Left ventricle myocardium inferior (tissue), 1 donor: ENCODE results near the gene ATF1. TPM values are rescaled to one million over a fixed set of nuclear protein-coding genes. Genes with fewer than 3 reads are reported as not detected.

Experiments used
- DNase-seq: peaks from one replicate; pipeline ENCODE4 v3.0.0-alpha.2; 2020
- H3K27ac ChIP-seq: fragments of 200-600 bp; replicated peaks from 2 replicates; pipeline ENCODE4 v1.8.0; 2021
- H3K27me3 ChIP-seq: fragments of 200-600 bp; 2 replicates; pipeline ENCODE4 v1.8.0; 2021; ENCODE audit warnings: low read depth
- H3K36me3 ChIP-seq: fragments of 200-600 bp; 2 replicates; pipeline ENCODE4 v1.8.0; 2021
- H3K4me1 ChIP-seq: fragments of 200-600 bp; 2 replicates; pipeline ENCODE4 v1.8.0; 2021
- H3K4me3 ChIP-seq: fragments of 200-600 bp; 2 replicates; pipeline ENCODE4 v1.8.0; 2021; ENCODE audit warnings: mild to moderate bottlenecking, moderate library complexity
- H3K9me3 ChIP-seq: fragments of 200-600 bp; replicated peaks from 2 replicates; pipeline ENCODE4 v1.8.0; 2021
- intact Hi-C: fragments of 100-400 bp; cut with micrococcal nuclease; formaldehyde crosslinking; loops from one replicate; pipeline ENCODE4 v1.11.0; 2022
- total RNA-seq: library from RNA; stranded (reverse); fragmentation: NEBNext Ultra II Directional; extraction: Animal tissue kit (Norgen Biotek cat#: 25700); gene quantifications from one replicate; pipeline ENCODE4 v1.2.1, GENCODE V29; 2021
- TF ChIP-seq, protein P1 (sequence below): fragments of 200-600 bp; IDR thresholded peaks from 2 replicates; pipeline ENCODE4 v1.8.0; 2021; ENCODE audit warnings: antibody characterized with exemption, mild to moderate bottlenecking, borderline replicate concordance
- donor health status: DM: no; HTN: yes; CAD: no; lungs with severe emphysema.

Gene ATF1
- total RNA-seq, 1 donor from 2014 or later, result 28.3 TPM

DNA sequence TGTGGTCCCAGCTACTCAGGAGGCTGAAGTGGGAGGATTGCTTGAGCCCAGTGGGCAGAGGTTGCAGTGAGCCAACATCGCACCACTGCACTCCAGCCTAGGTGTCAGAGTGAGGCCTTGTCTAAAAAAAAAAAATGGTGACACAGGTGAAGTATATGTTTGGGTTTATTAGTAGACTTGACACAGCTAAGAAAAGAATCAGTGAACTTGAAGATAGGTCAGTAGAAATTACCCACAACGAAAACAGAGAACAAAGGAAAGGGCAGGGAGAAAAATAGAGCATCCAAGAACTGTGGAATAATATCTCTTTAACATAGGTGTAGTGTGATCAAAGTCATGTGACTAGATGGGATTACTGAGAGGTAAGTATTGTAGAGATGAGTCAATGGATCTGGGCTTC, 23.7 kb downstream of the ATF1 start:
- intact Hi-C loops, result no loop called here
- no peak overlapping the region for H3K27ac ChIP-seq
- no peak for DNase-seq

DNA sequence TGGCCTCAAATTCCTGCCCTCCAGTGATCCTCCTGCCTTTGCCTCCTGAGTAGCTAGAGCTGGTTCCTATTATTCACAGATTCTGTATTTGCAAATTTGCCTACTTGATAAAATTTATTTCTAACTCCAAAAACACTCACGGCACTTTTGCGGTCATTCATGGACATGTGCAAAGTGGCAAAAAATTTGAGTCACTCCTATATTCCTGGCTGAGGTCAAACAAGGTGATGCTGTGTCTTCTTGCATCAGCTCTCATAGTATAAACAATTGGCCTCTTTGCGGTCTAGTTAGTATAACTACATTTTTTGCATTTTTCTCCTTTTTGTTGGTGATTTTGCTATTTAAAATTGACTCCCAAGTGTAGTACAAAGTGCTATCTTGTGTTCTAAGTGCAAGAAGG, 24.7 kb downstream of the ATF1 start:
- intact Hi-C loops, result no loop called here
- DNase-seq, result no peak
- H3K36me3 ChIP-seq, result peaks cover 14% of the 10 kb centered on the region
- H3K4me3 ChIP-seq, result no peak overlapping the region
- H3K27me3 ChIP-seq, result no peaks in the 10 kb centered on the region
- peaks cover 9% of the 10 kb centered on the region for H3K9me3 ChIP-seq
- TF ChIP-seq, protein P1, sequence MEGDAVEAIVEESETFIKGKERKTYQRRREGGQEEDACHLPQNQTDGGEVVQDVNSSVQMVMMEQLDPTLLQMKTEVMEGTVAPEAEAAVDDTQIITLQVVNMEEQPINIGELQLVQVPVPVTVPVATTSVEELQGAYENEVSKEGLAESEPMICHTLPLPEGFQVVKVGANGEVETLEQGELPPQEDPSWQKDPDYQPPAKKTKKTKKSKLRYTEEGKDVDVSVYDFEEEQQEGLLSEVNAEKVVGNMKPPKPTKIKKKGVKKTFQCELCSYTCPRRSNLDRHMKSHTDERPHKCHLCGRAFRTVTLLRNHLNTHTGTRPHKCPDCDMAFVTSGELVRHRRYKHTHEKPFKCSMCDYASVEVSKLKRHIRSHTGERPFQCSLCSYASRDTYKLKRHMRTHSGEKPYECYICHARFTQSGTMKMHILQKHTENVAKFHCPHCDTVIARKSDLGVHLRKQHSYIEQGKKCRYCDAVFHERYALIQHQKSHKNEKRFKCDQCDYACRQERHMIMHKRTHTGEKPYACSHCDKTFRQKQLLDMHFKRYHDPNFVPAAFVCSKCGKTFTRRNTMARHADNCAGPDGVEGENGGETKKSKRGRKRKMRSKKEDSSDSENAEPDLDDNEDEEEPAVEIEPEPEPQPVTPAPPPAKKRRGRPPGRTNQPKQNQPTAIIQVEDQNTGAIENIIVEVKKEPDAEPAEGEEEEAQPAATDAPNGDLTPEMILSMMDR, result no peak
- H3K4me1 ChIP-seq, result peaks cover 7% of the 10 kb centered on the region
- no peak overlapping the region for H3K27ac ChIP-seq

More for the DNA sequence above, 23.7 kb downstream of the ATF1 start:
- TF ChIP-seq, protein P1, result no peak
- H3K27me3 ChIP-seq, result no peaks in the 10 kb centered on the region
- peaks cover 14% of the 10 kb centered on the region for H3K36me3 ChIP-seq
- H3K4me1 ChIP-seq, result peaks cover 7% of the 10 kb centered on the region
- H3K4me3 ChIP-seq, result no peak overlapping the region
- H3K9me3 ChIP-seq, result peaks cover 9% of the 10 kb centered on the region

DNA sequence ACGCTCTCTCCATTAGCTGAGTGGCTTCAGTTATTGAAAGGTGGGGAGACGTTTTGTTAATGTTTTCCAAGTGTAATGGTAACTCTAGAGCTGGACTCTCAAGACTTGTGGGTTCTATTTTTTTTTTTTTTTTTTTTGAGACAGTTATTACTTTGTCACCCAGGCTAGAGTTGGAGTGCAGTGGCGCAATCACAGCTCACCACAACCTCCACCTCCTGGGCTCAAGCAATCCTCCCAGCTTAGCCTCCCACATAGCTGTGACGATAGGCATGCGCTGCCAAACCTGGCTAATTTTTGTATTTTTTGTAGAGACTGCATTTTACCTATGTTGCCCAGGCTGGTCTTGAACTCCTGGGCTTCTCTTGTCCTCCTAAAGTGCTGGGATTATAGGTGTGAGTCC, 26.2 kb downstream of the ATF1 start:
- peaks cover 9% of the 10 kb centered on the region for H3K9me3 ChIP-seq
- intact Hi-C loops, result no loop called here
- H3K27me3 ChIP-seq, result no peaks in the 10 kb centered on the region
- TF ChIP-seq, protein P1, result no peak
- H3K4me3 ChIP-seq, result no peak overlapping the region
- peaks cover 7% of the 10 kb centered on the region for H3K4me1 ChIP-seq
- H3K27ac ChIP-seq, result no peak overlapping the region
- no peak for DNase-seq
- peaks cover 14% of the 10 kb centered on the region for H3K36me3 ChIP-seq

DNA sequence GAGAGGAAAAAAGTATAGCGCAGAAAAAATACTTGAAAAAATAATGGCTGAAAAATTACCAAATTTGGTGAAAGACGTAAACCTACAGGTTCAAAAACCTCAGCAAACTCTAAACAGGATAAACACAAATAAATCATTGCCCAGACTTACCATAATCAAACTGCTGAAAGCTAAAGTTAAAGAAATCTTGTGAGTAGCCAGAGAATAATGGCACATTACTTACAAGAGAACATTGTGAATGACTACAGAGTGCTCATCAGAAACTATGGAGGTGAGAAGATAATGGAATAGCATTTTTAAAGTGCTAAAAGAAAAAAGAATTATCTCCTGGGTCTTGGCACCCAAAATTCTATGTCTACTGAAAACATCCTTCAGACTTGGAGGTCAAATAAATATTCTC, 36.0 kb downstream of the ATF1 start:
- DNase-seq, result no peak
- TF ChIP-seq, protein P1, result no peak
- Histone ChIP-seq H3K27ac (no peak overlapping the region), H3K4me3 (no peak overlapping the region), H3K4me1 (no peaks in the 10 kb centered on the region), H3K9me3 (peaks cover 17% of the 10 kb centered on the region), H3K27me3 (no peaks in the 10 kb centered on the region), H3K36me3 (peaks cover 56% of the 10 kb centered on the region)
- intact Hi-C loops, result no loop called here

DNA sequence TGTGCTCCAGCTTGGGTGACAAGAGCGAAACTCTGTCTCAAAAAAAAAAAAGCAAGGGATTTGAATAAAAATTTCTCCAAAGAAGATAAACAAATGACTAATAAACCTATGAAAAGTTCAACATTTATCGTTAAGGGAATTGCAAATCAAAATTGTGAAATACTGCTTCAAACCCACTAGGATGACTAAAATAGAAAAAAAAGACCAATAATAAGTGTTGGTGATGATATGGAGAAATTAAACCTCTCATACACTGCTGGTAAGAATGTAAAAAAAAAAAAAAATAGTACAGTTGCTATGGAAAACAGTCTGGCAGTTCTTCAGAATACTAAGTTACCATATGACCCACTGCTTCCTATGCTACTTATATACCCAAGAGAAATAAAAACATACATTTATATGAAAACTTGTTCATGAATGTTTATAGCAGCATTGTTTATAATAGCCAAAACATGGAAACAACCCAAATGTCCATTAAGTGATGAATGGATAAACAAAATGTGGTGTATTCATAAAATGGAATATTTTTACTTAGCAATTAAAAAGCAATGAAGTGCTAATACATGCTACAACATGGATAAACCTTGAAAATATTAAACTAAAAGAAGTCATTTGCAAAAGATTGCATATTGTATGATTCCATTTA, 39.5 kb downstream of the ATF1 start:
- no peaks in the 10 kb centered on the region for H3K27me3 ChIP-seq
- H3K4me1 ChIP-seq, result no peaks in the 10 kb centered on the region
- H3K36me3 ChIP-seq, result peaks cover 32% of the 10 kb centered on the region
- TF ChIP-seq, protein P1, result no peak
- intact Hi-C loops, result no loop called here
- no peak overlapping the region for H3K27ac ChIP-seq
- H3K9me3 ChIP-seq, result peaks cover 17% of the 10 kb centered on the region
- DNase-seq, result no peak
- no peak overlapping the region for H3K4me3 ChIP-seq
